ENCODE measurements around the gene CHCHD10.

CHCHD10 gene

DNA sequence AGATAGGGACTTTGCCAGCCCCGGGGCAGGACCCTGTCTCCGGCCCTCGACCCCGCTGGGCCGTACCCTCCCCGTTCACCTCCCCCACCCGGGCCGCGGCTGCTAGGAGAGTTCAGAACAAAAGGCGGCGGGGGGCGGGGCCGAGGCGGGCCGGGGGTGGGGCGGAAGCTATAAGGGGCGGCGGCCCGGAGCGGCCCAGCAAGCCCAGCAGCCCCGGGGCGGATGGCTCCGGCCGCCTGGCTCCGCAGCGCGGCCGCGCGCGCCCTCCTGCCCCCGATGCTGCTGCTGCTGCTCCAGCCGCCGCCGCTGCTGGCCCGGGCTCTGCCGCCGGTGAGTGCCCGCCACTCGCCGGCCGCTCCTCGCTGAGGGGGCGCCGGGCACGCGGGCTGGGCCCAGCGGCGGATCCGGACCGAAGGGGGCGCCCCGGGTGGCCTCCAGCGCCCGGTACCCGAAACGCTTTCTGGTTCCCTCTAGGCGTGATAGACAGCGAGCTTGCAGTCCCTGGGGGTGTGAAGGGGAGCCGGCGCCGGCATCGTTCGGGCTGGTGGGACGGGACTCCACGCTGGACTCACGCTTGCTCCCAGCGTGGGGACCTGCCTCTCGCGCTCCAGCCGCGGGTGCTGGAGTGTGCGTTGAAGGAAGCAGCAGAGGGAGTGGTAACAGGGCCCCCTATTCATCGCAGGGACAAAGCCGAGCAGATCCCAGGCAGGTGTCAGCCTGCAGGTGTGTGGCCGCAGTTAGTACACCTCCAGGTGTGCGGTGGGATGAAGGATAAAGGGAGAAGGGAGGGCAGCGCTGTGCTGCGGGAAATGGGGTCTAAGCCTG, 5.1 kb upstream of the CHCHD10 start, which contains the start of gene MMP11:
Gene MMP11, plus strand, starts transcription at position 201 of the 825 bp plus-strand sequence. Its CDS starts 22 bp downstream, at position 223.
- no peak for DNase-seq (ENCODE audit: low read depth)

DNA sequence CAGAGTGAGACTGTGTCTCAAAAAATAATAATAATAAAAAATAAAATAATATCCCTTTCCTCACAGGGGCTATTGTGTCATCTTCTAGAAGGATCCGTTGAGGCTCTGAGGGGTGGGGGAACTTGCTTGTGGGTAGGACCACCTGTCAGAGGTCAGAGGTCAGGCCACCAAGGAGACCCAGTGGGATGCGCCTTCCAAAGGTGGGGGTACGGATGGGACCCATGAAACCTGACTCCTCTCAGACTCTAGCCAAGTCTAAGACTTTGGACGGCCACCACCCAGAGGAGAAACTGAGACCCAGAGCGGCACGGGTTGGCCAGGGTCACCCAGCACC, 4.5 kb upstream of the CHCHD10 start:
- DNase-seq (ENCODE audit: low read depth) = no peak

DNA sequence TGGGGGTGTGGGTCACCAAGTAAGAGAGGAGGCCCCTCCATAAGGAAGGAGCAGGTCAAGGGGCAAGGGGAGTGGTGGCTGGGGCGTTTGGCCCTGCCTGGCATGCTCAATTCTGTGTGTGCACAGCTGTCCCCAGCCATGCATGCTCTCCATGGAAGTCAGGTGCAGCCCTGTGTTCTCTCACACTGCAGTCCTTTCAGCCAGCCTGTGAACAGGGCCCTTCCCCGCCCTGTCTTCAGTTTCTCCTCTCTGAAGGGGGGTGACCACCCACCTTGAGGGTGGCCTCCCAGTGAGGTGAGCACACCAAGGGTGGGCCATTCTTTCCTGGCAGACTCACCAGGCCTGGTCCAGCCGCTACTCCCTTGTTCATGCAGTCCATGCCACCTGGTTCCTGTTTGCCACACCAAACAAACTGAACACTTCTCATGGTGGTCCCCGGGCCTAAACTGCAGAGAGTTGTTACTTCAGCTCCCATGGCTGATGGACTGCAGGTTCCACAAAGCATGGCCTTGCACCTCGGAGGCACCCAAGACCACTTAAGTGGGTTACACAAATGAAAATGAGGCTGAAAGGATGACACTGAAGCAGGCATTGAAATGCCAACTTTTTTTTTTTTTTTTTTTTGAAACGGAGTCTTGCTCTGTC, 1.7 kb upstream of the CHCHD10 start:
- DNase-seq (ENCODE audit: low read depth) = no peak

DNA sequence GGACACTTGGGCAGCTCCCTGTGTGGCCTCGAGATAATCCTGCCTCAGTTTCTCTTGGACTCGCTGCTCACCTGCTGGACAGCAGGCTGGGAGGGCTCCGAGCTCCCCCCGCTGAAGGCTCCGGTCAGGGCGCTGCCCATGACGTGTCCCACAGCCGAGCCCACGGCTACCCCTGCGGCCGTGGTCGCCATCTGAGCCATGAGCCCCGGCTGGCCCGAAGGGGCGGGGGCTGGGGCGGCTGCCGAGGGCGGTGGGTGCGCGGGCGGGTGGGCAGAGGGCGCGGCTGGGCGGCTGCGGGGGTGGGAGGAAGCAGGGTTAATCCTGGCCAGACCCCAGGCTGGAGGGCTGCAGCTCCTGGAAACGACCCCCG, 484 bp downstream of the CHCHD10 start:
- DNase-seq (ENCODE audit: low read depth) = no peak

DNA sequence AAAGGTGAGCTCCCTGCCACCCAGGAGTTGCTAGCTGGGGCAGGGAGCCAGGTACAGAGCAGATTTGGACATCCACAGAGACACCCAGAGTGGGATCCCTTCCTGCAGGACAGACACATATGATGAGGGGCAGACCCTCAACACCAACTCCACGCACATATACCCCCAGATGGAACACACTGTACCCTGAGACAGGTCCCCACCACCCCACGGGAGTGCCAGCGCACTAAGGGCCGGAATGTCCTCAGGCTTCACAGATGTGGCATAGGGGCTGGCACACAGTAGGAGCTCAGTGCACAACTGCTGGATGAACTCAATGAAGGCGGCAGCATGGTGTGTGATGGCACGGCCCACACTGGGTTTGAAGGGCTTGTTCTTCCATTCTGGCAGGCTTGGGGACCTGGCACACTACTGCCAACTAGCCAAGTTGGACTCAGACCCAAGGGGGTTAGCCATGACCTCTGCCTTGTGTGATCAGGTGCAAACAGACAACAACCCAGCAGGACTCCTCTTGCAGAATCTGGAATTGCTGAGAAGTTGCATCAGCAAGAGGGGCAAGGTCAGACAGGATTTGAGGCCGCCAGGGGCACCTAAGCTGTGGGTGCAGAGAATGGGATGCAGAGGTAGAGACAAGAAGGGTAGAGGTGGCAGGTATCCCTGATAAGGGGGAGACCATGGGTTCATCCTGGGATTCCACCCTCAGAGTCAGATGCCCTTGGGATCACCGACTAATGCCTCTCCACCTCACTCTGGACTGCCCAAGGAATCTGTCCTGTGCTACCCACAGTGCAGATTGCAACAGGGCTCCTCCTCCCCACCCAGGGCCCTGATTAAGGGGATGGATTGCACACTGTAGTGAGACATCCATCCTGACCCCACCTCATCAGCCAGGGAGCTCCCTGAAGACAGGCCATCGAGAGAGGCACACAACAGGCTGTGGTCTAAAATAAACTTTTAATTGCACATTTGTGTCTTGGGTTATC, 2.6 kb downstream of the CHCHD10 start:
- no peak for DNase-seq (ENCODE audit: low read depth)

DNA sequence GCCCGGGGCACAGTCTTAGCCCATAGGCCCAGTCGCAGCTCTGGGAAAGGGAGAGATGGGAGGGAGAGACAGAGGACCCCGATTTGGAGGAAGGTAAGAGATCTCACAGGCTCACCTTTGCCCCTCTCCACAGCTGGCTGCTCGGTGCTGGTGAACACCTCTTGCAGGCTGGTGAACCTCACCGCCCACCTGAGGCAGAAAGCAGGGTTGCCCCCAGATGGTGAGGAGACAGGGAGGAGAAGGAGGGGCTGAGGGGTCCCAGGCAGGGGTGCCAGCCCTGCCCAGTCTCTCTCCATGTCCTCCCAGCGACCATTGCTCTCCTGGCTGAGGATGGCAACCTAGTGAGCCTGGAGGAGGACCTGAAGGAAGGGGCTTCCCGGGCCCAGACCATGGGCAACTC, 3.8 kb downstream of the CHCHD10 start:
- DNase-seq (ENCODE audit: low read depth) = no peak

DNA sequence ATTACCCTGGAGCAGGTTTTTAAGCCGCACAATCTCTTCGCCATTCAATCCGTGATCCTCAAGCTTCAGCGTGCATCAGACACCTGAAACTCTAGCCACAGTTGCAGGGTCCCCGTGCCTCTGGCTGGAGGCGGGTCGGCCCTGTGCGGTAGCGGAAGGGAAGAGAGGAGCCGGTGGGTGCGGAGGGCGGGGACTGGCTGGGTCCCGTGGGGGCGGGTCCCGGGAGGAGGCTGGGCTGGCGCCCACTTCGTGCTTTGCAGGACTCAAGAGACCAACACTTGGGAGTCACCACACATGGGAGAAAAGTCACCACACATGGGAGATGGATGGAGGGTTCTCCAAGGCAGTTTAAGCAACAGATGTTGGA, 4.2 kb downstream of the CHCHD10 start:
- no peak for DNase-seq (ENCODE audit: low read depth)

DNA sequence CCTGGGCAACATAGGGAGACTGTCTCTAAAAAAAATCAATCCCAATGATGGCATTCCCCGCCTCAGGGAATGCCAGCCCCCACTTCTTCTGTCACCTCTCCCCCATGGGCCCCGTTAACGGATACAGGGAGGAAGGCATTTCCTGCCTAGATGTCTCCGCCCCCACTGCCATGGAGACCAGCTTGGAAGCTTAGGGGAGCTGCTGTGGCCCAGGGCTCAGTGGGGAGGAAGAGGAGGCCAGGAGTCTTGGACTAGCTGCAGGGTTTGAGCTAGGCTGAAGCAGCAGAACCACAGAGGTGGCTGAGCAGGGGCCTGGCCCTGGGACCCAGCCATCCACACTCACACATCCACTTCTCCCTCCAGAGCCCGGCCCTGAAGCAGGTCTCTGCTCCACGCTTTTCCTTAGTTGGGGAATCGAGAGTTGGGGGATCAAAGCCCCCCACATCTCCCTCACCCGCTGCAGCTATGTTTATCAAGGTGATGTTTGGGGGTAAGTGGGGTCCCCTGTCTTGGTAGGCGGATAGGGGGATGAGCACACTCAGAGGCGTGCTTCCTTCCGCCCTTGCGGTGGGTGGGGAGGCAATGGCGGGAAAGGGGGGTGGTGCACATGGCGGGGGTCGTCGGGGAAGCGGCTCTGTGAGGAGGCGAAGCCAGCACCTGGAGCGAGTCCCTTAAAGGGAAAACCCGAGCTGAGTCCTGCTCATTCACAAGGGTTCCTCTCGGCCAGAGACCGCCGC, 4.8 kb downstream of the CHCHD10 start, which contains the start of gene C22orf15:
Gene C22orf15, plus strand, starts transcription at position 149 of the 737 bp plus-strand sequence. Its CDS starts 317 bp downstream, at position 466.
- no peak for DNase-seq (ENCODE audit: low read depth)

DNA sequence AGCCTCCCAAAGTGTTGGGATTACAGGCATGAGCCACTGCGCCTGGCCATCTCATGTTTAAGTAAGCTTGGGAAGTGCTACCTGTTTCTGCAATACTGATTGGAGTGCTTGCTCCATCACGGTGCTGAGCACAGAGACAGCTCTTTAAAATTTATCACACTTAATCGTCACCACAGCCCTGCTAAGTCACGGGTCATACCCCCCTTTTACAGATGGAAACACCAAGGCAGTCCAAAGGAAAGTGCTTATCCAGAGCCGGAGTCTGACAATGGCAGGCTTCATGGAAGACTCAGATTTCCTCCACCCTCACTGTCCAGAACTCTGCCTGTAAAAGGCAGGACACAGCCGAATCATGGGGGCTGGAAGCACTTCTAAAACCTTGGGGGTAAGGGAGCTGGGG, 7.7 kb downstream of the CHCHD10 start:
- no peak for DNase-seq (ENCODE audit: low read depth)

DNA sequence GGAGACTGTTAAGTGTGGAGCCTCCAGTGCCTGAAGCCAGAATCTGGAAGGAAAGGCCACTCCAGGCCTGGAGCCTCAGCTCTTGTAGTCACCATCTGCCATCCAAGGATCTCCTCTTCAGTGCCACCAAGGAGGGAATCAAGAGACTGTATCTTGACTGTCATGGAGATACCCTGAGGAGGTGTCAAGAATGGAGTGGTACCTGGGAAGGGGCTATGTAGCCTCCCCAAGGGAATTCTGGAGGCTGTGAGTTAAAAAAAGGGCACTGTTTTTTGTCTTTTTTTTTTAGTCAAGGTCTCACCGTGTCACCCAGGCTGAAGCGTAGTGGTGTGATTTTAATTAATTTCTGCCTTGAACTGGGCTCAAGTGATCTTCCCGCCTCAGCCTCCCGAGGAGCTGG, 8.2 kb downstream of the CHCHD10 start:
- no peak for DNase-seq (ENCODE audit: low read depth)

DNA sequence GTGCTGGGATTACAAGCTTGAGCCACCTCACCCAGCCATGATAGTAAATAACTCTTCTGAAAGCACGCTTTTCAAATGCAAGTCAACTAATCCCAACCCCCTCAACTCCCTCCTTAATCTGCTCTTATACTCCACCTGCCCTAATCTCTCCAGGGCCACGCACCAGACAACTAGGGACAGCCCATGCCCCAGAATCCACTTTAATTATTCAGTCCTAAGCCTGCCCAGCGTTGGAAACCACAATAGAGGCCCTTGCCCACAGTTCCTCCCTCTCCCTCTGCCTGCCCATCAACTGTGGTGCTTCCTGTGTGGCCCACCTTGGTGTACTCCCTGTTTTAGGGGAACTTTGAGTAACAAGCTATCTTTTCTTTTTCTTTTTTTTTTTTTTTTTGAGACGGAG, 10.9 kb downstream of the CHCHD10 start:
- no peak for DNase-seq (ENCODE audit: low read depth)

DNA sequence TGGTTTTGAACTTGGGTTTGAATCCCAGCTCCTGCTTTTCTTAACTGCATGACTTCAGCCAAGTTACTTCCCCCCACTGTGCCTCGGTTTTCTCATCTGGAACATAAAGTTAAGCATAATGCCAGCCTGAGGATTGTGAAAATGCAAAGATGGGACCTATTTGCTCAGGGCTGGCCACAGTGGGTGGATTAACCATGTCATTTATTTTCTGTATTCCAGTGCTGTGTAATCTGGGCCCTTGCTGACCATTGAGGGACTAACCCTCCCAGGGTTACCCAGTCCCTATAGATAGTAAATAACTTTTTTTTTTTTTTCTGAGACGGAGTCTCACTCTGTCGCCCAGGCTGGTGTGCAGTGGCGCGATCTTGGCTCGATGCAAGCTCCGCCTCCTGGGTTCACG, 12.1 kb downstream of the CHCHD10 start:
- DNase-seq (ENCODE audit: low read depth) = no peak

DNA sequence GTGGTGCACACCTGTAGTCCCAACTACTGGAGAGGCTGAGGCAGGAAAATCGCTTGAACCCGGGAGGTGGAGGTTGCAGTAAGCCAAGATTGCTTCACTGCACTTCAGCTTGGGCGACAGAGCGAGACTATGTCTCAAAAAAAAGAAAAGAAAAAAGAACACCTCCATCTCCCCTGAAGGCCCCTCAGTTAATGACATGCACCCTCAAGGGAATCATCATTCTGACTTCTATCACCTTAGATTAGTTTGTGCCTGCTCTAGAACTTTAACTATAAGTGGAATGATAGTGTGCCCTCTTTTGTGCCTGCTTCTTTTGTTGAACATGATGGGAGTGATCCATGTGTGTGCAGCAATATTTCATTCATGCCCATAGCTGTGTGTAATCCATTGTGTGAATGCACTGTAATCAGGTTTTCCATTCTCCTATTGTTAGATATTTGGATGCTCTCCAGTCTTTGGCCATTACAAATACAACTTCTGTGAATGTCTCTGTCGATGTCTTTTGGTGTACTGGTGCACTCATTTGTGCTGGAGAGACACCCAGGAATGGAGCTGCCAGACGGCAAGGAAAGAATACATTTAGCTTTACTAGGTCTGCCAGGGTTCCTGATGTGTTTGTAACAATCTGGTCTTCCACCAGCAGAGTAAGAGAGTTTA, 12.7 kb downstream of the CHCHD10 start:
- DNase-seq (ENCODE audit: low read depth) = no peak

DNA sequence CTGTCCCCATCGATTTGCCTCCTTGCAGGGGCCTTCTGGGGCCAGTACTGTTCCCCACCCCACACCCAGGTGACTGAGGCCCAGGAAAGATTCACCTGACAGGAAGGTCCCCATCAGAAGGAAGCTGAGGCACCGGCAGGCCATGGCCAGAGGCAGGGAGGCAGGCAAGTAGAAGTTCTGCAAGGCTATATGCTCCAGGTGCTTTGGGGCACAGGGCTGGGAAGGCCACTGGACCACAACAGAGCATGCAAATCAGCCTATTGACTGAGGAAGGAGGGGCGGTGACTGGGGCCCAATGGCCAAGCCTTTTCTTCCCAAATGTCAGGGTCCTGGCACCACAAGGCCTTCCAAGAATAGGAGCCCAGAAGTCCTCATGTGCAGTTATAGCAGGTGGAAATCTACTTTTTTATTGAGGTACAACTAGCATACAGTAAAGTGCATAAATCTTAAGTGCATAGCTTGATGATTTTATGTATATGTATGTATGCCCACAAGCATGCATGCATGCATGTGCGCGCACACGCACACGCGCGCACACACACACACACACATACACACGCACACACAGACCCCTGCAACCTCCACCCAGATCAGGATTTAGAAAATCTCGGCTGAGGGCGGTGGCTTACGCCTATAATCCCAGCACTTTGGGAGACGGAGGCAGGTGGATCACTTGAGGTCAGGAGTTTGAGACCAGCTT, 13.4 kb downstream of the CHCHD10 start, which contains the start of gene VPREB3:
Gene VPREB3, minus strand, starts transcription at position 206 of the 700 bp plus-strand sequence. Its CDS starts 62 bp downstream, at position 144.
- DNase-seq (ENCODE audit: low read depth) = no peak

DNA sequence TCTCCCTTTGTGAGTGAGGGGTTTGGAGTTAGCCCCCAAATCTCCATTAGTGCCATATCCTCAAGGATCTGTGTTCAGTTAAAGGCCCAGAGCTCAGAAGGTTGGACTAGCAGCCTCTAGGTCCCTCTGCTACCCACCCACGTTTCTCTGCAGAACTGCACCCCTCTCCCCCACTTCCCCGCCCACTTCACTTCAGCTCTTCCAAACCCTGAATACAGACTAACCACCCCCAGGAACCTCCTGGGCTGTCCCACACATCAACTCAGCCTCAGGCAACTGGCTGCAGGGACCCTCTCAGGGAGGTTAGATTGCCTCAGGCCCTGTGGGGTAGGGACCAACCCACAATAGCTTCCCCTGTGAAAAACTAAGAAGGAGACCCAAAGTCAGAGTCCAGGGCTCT, 14.4 kb downstream of the CHCHD10 start:
- DNase-seq (ENCODE audit: low read depth) = no peak

DNA sequence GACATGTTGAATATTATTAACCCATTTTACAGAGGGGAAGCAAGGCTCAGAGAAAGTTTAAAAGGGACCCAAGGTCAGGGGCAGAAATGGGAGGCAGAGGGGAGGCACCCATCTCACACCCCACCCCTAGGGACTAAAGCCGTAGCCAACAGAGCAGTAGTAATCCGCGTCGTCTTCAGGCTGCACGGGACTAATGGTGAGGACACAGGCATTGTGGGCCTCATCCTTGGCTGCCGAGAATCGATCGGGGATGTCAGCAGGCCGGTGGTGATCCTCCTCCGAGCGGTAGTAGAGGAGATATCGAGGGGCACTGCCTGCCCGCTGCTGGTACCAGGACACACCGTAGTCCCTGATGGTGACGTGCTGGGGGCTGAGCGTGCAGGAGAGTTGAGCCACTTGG, 15.0 kb downstream of the CHCHD10 start:
- no peak for DNase-seq (ENCODE audit: low read depth)

DNA sequence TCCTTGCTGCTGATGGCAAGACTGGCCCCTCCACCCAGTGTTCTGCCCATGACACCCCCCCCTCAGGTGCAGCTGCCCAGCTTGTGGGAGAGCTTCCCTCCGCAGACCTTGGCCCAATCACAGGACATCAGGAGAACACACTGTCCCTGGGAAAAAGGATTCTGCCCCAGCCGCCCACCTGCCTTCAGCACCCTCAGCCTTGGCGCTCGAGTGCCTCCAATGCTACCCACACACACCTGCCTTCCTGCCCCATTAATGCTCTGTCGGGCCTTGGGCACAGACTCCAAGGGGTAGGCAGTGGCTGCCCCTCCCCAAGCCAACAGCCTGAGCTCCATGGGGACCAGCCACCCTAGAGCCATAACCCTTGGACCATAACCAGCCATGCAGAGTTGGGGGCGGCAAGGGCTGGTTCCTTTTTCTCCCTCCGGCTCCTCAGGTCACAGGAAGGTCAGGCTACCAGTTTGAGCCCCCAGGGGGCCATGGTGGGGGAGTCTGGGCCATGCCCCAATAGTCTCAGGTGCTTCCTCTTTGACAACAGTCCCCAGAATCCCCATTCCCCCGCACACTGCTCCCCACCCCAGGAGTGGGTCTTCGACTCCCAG, 15.6 kb downstream of the CHCHD10 start:
- no peak for DNase-seq (ENCODE audit: low read depth)

DNA sequence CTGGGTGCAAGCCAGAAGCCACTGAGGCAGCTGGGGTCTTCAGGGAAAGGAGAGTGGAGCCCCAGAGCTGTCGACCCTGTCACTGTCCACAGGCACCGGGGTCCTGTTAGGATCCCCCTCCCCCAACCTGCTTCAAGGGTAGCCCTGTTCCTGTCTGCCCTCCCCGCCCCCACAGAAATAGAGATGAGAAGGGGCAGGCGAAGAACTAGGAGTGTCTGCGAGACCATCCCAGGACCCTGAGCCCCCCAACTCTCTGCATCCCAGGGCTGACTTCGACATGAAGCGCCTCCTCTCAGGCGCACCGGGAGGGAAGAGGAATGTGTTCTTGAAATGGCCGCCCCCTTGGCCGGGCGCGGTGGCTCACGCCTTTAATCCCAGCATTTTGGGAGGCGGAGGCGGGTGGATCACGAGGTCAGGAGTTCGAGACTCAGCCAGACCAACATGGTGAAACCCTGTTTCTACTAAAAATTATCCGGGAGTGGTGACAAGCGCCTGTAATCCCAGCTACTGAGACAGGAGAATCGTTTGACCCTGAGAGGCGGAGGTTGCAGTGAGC, 16.3 kb downstream of the CHCHD10 start:
- DNase-seq (ENCODE audit: low read depth) = no peak

DNA sequence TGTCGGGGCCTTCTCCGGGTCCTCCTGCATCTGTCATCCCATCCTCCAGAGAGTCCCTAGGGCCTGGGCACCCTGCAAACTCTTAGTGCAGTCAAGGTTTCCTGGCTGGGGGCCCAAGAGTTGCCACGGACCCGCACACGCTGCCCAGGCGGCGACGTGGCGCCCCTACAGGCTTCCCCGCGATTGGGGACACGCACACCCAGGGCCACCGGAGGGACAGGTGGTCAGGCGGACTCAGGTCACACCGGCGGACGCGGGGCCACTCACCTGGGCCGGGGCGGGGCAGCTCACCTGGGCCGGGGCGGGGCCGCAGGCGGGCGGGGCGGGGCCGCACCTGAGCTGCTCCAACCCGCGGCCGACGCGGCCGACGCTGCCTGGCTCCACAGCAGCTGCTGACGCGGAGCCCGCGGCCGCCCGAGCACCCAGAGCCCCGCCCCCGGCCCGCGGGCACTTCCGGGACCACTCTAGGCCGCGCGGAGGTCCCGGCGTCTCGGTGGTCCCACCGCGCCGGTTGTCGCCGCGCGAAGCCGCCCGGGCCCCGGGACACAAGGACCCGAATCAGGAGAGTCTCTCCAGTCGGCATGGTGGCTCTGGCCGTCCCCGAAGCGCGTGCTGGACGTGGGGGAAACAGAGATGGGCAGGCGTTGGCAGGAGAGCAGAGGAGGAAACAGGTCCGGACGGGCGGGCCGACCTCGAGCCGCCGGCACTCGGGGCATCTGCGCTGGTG, 16.9 kb downstream of the CHCHD10 start, which contains the start of gene ZNF70:
Gene ZNF70, minus strand, starts transcription at position 399 of the 727 bp plus-strand sequence. CDS start 5,972 bp downstream, outside the sequence.
- DNase-seq (ENCODE audit: low read depth) = no peak
